CMK (cell line): ENCODE results near the gene IL17RC.
"Not testable (repeated sequence)": the region's sequence is repeated elsewhere in the genome, so short reads cannot be mapped to it uniquely, and the experiment has no call there.

Source experiments
- DNase-seq: peaks from one replicate; pipeline ENCODE4 v3.0.0-alpha.2; 2010; ENCODE audit warnings: low read depth

The IL17RC gene

DNA sequence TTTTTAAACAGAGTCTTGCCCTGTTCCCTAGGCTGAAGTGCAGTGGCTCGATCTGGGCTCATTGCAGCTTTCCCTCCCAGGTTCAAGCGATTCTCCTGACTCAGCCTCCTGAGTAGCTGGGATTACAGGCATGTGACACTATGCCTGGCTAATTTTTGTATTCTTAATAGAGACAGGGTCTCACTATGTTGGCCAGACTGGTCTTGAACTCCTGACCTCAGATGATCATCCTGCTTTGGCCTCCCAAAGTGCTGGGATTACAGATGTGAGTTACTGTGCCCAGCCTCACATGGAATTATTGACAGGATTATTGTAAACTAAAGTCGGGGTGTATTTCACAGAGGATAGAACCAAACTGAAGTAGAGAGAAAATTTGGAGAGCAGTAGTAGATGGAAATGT is 21.2 kb upstream of the IL17RC start:
- not testable (repeated sequence) for DNase-seq

GRCh38 chr3:9896755-9897407 is 20.0 kb upstream of the IL17RC start:
- not testable (repeated sequence) for DNase-seq

- peak; percentile 70 for DNase-seq
Observed at GRCh38 chr3:9897408-9898372, 19.2 kb upstream of the IL17RC start.

DNA sequence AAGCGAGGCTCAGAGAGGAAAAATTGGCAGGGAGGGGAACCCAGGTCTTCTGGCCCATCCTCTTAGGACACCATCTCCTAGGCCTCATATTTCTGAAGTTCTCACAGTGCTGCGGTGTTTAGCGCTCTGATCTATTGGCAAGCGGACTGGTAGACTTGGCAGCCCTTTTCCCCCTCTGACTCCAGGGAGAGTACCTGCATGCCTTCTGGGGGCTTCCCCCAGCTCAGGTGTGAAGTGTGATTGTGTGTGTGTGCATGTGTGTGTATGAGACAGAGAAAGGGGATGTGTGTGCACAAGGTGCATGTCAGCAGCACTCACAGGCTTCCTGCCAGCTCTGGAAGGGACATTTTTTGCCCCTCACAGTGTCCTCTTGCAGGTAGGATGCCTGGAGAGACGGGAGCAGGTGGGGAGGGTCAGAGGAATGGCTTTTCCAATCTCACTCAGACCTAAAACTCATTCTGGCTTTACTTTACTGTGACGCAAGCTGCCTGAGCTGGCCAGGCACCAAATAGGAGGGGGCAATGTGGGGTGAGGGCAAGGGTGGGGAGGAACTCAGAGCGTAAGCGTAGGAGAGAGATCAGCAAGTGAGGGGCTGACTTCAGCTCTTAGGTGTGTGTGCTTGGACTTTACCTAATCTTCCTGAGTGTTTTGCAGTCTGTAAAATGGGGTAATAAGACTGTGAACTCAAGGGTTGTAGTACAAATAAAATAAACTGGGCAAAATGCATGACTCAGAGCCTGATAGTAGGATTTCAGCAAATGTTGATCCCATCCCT is 18.2 kb upstream of the IL17RC start:
- DNase-seq, result no peak

- no peak for DNase-seq
Observed at GRCh38 chr3:9899289-9899791, 17.6 kb upstream of the IL17RC start.

DNA sequence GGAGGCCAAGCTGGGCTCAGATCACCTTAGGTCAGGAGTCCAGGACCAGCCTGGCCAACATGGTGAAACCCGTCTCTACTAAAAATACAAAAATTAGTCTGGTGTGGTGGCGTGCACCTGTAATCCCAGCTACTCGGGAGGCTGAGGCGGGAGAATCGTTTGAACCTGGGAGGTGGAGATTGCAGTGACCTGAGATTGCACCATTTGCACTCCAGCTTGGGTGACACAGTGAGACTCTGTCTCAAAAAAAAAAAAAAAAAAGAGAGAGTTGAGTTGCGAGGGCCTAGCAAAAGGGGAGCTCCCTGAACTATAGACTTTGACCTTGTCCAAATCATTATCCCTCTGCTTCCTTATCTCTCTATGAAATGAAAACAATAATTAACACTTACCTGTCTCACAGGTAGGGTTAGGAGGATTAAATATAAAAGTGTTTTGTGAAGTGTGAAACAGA is 15.9 kb upstream of the IL17RC start:
- not testable (repeated sequence) for DNase-seq

GRCh38 chr3:9901967-9902366 is 14.9 kb upstream of the IL17RC start:
- peak; percentile 66 for DNase-seq

DNA sequence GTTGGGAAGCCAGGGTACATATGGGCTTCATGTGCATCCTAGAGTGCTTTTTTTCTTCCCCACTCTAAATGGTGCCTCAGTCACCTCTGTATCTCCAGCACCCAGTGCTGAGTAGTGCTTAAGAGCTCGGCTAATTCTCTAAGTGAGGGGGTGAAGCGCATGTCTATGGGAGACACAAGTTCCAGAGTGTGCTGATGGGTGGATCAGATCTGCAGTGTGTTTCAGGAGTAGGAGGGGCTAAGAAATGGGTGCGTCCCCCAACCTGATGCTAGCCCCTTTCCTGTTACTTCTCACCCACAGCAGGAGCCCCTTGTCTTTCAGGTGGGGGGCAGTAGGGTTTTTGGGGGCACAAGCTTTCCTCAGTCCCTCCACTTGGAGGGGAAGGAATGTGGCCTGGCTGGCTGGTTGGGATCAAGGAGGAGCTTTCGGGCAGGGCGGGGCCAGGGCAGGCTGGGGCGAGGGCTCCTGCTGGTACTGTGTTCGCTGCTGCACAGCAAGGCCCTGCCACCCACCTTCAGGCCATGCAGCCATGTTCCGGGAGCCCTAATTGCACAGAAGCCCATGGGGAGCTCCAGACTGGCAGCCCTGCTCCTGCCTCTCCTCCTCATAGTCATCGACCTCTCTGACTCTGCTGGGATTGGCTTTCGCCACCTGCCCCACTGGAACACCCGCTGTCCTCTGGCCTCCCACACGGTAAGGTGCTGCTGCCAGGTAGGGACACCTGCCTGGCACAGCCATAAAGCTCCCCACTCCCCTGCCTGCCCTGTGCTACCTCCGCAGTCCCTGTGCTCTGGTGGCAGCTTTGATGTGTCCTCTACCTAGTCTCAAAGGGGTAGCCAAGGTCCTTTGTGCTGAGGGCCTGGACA is 14.3 kb upstream of the IL17RC start, which contains the start of gene IL17RE:
TSS of gene IL17RE (plus strand) at position 477 of the 866 bp plus-strand sequence. CDS start at position 562, 85 bp downstream.
- no peak for DNase-seq

- no peak for DNase-seq
Observed at GRCh38 chr3:9903238-9903624, 13.7 kb upstream of the IL17RC start.

GRCh38 chr3:9903904-9904303 is 13.0 kb upstream of the IL17RC start:
- DNase-seq, result no peak

- no peak for DNase-seq
Observed at GRCh38 chr3:9906480-9906879, 10.4 kb upstream of the IL17RC start.

DNA sequence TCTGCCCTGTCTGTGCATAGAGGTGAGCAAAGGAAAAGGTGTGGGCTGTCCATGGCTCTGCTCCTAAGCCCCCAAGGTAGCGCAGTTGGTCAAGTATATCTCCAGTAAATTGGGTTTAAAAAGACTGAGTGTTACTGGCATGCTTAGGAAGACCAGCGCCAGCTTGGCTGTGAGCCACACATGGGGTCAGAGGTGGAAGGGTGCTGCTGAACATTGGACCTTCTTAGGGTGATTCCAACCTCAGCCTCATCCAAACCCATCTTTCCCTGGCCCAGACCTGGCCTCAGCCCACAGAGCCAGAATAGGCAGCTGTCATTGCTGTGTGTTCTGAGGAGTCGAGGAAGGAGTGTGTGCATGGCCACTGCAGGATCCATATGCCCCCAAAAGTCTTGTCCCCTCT is 8.6 kb upstream of the IL17RC start:
- no peak for DNase-seq

DNA sequence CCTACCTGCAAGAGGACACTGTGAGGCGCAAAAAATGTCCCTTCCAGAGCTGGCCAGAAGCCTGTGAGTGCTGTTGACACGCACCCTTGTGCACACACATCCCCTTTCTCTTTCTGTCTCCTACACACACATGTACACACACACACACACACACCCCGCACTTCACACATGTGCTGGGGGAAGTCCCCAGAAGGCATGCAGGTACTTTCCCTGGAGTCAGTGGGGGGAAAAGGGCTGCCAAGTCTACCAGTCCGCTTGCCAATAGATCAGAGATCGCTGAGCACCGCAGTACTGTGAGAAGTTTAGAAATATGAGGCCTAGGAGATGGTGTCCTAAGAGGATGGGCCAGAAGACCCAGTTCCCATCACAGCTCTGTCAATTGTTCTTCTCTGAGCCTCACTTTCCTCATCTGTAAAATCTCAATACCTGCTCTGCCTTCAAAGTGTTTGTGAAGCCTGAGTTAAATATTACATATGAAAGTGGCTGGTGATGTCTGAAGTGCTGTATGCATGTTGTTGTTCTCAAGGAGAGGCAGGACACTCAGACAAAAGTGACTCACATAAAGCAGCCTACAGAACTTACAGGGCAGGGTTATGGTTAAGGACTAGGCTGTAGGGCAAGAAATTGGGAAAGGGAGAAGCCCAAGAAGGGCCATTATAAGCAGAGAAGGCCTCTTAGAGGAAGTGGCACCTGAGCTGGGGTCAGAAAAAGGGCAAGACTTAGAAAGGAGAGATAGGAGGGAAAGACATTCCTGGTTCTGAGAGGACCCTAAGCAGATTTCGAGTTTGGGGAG is 7.5 kb upstream of the IL17RC start:
- no peak for DNase-seq

GRCh38 chr3:9911863-9912262 is 5.0 kb upstream of the IL17RC start:
- DNase-seq, result no peak

- DNase-seq, result no peak
Observed at GRCh38 chr3:9912294-9912935, 4.5 kb upstream of the IL17RC start.

DNA sequence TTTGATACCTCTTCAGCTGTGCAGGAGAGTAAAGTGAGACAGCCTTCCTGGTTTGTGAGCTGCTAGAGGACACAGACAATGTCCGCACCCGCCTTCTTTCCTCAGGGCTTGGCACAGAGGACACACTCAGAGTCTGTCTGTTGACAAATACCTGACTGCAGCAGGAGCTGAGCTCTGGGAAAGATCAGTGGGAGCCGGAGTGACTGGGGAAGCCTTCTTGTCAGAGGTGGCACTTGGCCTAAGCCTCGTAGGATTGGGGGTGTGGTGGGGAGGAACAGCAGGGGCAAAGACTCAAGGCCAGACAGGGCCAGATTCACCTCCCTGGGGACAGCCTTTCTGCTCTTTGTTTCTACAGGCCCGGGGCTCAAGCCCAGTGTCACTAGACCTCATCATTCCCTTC is 3.3 kb upstream of the IL17RC start:
- no peak for DNase-seq

GRCh38 chr3:9914011-9914410 is 2.9 kb upstream of the IL17RC start:
- DNase-seq, result no peak

DNA sequence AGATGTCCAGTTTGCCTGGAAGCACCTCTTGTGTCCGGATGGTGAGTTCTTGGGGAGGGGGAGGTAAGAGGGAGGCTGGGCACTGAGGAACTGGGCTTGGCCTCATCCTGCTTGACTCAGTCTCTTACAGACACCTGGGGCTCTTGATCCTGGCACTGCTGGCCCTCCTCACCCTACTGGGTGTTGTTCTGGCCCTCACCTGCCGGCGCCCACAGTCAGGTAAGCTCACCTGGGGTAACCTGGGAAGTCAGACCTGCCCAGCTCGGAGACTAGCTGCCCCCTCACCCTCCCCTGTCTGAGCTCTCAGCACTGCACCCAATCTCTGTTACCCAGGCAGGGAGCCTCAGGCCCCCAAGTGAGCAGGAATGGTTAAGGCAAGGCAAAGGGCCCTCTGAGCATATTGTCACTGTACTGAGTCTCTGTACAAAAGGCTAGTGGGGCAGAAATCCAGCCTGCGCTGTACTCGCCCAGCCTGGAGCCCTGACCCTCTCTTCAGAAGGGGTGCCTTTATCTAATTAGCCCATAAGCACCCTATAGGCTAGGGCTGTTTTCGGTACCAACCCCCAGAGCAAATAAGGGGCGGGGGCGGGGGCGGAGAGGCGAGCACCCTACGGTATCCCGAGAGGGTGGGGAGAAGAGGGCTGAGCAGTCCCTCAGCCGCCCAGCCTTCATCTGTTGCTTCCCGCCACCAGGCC is 2.2 kb upstream of the IL17RC start:
- DNase-seq, result no peak
